HG02610 (cell line): ENCODE results near the gene TNFAIP1.

Experiments
- ATAC-seq: cut with Tn5 transposase; IDR thresholded peaks from one replicate; pipeline ENCODE4 v1.9.1; 2021; ENCODE audit warnings: mild to moderate bottlenecking, moderate library complexity; ENCODE audit not compliant: unreplicated experiment

The TNFAIP1 gene

GRCh38 chr17:28344435-28344901 is 8.9 kb downstream of the TNFAIP1 start:
- no peak for ATAC-seq

- ATAC-seq, result no peak
These were observed 10.0 kb downstream of the TNFAIP1 start for GRCh38 chr17:28345419-28346198.

- no peak for ATAC-seq
These were observed 10.6 kb downstream of the TNFAIP1 start for GRCh38 chr17:28346199-28346580.

DNA sequence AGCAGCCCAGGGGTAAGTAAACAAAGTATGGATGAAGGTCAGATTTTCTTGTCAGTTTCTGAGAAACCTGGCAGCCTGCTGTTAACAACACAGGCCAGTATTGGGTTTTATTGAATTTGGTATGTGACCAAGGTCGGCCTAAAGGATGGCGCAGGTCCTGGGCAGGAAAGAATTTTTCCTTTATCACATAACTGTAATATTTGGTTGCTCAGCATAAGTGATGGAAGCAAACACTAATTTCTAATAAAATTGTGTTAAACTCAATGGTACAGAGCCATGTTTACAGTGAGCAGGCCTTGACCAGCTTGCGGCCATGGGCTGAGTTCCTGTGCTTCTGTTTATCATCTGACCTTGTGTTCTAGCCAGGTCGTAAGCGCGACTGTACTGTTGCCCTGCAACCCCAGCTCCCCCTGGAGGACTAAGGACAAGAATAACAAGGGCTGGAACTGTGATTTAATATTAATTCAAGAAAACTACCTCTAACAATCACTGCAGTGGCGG is 11.2 kb downstream of the TNFAIP1 start:
- ATAC-seq, result no peak

- no peak for ATAC-seq
These were observed 11.8 kb downstream of the TNFAIP1 start for GRCh38 chr17:28347261-28347891.

DNA sequence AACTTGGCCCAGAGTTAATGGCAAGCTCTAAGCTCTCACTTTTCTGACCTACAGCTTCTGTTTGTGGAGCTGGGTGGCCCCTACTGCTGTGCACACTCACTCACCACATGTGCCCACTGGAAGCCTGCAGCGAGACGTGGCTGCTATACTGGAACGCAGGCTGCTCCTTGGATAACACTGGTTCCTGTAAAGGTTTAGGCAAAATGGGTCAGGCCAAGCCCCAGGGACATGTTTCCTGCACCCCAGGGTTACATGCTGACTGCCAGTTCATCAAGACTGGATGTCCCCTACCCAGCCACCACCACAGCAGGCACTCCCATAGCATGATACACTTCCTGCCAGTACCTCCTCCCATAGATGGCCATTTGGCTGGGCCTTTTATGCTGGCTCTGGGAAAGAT is 13.4 kb downstream of the TNFAIP1 start:
- ATAC-seq, result no peak

DNA sequence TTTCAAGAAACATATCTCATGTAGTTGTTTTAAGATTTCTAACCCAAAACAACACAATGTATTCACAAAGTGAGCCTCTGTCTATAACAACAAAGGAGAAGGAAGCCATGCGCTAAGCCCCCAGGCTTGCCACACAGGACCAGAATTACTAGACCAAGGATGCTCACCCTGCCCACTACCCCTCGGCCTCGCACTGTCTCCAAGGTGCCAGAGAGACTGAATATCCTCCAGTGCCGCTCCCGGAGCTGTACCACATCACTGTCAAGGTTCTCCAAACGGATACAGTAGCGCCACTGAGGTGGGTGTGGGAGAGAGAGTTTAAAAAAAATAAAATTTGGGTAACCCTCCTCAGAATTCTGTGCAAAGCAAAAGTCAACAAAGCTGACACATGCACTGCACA is 14.7 kb downstream of the TNFAIP1 start:
- no peak for ATAC-seq

GRCh38 chr17:28357061-28357900 is 21.7 kb downstream of the TNFAIP1 start, which contains the start of gene POLDIP2:
TSS of gene POLDIP2 (minus strand) at chr17:28357527. CDS start at chr17:28357448, 79 bp downstream.
- ATAC-seq, result peak; percentile 97

DNA sequence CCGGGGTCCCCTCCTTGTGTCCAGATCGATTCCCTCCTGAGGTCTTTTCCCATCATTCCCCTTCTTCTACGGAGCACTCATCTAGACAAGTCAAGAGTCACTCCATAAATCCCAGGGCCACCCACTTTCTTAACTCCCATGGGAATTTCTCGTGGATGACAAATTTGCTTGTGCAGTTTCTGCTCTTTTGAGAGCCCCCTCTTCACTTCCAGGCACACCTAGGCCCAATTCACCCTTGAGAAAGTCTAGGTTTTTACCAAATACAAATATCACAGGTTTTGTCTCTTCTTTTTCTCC is 22.3 kb downstream of the TNFAIP1 start:
- no peak for ATAC-seq

DNA sequence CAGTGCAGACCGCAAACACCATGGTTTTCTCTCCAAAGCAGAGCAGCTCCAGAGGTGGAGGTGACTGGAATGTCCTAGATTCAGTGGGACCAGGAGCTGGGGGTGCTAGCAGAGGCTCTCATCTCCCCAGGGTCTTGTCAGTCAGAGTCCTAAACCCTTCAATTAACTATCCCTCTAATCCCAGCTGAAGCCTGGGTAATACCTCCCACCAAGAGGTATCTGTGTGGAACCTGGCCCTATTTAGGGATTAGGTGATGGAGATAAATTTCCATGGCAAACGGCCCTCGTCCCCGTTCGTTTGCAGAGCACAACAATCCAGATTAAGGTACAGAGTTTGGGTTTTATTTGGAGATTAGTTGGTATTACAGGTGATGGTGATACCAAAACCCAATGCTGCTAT is 27.6 kb downstream of the TNFAIP1 start:
- no peak for ATAC-seq

- no peak for ATAC-seq
These were observed 28.5 kb downstream of the TNFAIP1 start for GRCh38 chr17:28363776-28364650.

DNA sequence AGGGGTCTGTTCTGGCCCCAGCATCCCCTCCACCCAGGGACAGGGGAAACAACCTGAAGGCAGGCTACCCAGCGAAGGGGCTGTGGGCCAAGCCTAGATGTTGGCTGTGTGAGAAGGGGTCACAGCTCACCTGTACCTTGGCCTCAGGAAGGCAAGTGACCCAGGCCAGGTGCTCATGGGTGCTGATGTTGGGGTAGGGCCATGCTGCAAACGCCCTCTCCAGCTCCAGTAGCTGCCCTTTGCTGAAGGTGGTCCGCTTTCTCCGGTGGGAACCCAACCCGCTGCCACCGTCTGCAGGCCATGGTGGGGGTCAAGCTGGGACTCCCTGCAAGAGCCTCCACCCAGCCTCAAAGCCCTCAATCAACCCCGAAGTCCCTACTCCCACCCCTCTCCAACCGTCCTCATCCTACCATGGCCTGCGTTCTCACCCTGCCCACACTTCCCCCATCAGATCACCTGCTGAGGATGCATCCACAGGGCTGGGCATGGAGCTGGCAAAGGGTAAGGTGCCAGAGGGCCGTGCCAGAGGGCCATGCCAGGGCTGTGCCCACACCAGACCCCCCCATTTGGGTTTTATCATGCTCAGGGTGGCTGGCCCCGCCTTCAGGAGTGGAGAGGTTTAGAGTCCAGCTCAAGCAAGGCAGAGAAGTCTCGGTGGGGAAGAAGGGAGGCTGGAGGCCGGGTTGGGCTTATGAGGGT is 29.3 kb downstream of the TNFAIP1 start, which contains the start of gene SEBOX:
Gene SEBOX (minus strand): TSS at position 535 of the 699 bp plus-strand sequence. CDS start 48 bp downstream, at position 487.
- ATAC-seq, result no peak

DNA sequence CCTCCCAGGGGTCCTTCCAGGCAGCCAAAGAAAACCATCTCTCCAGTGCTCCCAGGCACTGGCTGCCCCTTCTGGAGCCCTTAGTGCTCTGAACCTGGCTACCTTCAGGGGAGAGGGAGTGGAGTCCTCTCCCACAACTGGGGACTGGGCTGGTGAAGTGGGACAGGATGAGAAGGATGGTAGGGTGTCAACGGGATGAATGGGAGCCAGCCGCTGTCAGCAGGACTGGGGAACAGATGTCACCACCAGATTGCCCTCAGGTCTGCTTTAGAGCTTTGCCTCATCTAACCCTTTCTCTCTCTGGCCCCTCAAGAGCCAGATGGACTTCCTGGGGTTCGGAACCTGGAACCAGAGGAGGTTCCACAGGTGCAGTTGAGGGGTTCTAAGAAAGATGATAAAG is 29.9 kb downstream of the TNFAIP1 start:
- ATAC-seq, result no peak

- no peak for ATAC-seq
These were observed 31.0 kb downstream of the TNFAIP1 start for GRCh38 chr17:28366605-28367004.

DNA sequence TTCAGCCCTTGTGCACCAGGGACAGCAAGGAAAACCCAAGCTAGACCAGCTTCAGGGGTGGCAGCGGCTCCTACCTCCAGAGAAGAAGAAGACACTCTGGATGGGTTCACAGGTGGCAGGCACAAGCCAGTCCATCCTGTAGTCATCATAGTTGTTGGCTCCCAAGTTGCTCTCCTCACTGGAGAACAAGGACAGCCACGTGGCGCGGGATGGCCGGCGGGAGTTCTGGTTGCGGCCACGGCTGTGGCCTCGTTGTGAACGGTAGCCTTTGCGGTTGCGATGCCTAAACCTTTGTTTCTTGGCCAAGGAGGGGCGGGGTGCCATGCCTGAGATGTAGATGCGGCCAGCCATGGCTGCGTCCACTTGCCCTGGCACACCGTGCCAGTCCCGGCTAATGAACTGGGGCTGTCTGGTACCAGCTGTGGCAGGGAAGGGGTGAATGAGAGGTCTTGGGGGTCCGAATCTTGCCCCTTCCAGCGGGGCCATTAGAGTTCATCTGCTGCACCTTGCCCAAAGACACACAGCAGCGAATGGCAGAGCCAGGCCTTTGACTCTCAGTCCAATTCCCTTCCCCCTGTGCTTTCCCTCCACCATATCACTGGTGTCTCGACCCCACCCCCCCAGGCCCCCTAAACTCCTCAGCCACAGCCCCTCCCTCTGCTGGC is 32.2 kb downstream of the TNFAIP1 start:
- no peak for ATAC-seq

- no peak for ATAC-seq
These were observed 32.8 kb downstream of the TNFAIP1 start for GRCh38 chr17:28368306-28368831.

DNA sequence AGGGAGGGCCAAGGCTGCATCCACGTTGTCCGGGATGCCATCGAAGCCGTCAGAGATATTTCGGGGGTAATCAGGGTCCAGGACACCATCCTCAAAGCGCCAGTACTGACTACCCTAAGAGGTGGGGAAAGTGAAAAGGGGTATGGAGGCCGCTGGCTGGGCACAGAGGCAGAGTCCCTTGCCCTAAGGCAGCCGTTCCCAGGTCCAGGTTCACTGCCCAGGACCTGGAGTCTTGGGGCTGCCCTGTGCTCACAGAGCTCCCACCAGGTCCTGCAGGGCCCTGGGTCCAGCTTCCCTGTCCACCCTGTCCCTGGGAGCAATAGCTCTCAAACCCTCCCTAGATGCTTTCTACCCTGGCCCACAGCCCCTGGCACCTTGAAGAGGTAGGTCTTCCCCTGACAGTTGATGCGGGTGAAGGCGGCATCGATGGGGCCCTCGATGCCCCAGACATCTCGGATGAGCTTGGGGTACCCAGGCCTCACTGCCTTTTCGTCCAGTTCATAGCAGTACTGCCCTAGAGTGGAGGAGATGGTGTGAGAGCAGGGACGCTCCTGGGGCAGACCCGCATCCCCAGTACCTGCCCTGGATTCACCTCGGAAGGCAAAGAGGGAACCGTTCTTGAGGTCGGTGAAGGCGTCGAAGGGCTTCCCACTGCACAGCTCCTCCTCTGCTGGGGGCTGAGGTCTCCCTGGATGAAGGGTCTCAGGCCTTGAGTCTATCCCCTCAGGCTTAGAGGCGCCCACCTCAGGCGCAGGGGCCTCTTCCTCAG is 33.5 kb downstream of the TNFAIP1 start:
- no peak for ATAC-seq

DNA sequence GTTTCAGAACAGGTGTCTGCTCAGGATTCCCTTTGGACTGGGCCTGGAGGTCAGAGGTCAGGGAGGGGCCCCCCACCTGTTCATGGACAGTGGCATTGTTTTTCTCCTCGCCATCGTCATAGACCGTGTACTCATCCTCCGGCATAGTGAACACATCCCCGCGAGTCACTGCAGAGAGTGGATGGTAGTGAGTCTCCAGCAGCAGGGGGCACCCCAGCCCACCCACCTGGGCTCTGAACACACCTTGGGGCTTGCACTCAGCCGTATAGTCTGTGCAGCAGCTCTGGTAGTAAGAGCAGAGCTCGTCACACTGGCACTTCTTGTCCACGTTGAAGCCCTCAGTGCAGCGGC is 34.1 kb downstream of the TNFAIP1 start:
- ATAC-seq, result no peak
